ENCODE measurements around the gene FOXC2.
"Not testable (repeated sequence)": the region's sequence is repeated elsewhere in the genome, so short reads cannot be mapped to it uniquely, and the experiment has no call there.

Gene FOXC2

DNA sequence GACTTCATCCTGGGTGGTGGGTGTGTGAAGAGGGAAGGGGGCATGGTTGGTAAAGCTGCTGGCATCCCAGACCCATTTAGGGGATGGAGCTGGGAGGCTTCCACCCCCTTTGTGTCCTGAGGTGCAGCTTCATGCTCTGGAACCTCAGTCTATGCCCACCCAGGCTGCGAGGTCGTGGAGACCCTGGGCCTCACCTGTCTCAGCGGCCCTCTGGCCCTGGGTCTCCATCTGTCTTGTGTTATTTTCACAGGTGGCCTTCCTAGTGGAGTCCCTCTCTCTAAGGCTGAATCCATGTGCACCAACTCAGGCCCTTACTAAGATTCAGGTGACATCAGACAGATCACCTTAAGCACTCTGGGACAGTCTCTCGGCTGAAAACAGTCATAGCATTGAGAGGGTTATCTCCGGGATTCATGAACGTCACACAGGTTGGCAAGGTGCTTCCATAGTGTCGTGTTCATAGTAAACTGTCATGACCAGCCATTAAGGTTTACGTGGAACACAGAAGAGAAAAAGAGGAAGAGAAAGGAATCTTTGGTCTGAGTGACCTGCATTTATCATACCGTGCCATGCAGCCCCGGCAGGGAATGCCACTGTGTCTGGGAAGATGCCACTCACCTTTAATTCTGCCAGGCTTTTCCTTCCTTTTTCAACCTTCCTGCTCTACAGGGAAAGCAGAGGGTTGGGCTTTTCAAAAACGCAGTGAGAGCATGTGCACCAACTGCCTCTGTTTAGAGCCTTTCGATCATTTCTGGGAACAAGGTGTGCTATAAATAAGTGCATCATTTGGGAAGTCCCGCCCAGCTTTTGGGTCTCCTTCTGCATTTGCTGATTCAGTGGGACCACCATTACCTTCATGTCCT lies 7.2 kb downstream of the FOXC2 start:
- no peak for DNase-seq (ENCODE audit: low spot score)

DNA sequence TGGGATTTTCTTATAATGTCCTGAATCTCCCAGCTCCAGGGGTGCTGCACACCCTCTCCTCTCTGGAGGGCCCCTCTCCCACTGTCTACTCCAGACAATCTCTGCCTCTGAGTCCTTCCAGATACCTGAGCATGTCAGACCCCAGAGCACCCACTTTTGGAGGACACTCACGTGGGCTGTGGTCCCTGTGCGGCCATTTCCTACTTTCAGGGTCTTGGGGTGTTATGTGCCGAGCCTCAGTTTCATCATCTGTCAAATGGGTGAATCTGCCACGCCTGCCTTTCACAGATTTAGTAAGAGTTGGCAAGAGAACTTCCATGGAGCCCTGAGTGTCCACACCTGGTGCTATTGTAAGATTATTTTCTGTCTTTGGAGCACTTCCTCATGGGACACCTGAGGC lies 8.0 kb downstream of the FOXC2 start:
- no peak for DNase-seq (ENCODE audit: low spot score)

- no peak for DNase-seq (ENCODE audit: low spot score)
These were observed 8.6 kb downstream of the FOXC2 start for GRCh38 chr16:86575095-86575685.

GRCh38 chr16:86575754-86576557 lies 9.3 kb downstream of the FOXC2 start:
- peak; percentile 33 for DNase-seq (ENCODE audit: low spot score)

DNA sequence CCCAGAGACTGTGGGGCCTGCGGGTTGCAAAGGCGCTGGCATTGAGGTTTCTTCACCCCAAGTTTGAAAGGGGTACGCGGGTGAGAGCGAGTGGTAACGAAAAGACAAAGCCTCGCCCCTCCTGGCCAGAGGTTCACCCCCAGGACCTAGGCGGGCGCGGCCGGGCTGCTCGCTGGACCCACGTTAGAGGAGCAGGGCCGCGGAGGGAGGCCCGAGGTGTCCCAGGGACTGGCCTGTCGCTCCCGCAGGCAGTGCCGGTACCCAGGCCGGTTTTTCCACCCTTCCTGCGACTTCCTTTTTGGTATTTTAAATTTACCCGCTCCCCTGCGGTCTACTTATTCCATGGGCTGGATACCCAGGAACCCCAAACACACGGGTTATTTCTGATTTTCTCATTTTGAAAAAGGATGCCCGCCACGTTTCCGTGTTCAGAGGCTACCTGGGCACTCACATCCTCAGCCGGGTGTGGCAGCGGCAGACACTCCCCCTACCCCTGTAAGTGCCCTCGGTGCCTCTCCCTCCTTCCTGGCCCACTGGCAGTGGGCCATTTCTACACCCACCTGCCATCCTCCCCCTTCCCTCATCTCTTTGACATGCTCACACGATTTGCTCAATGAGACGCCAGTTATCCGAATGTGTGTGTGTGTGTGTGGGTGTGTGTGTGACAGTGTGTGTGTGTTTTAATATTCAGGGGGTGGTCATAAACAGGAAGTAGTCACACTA lies 10.1 kb downstream of the FOXC2 start:
- no peak for DNase-seq (ENCODE audit: low spot score)

GRCh38 chr16:86577314-86577971 lies 10.8 kb downstream of the FOXC2 start:
- DNase-seq (ENCODE audit: low spot score) = no peak

- no peak for DNase-seq (ENCODE audit: low spot score)
These were observed 11.5 kb downstream of the FOXC2 start, which contains the start of gene FOXL1 for GRCh38 chr16:86578061-86578599. TSS of gene FOXL1 (plus strand) at chr16:86578549. CDS start at chr16:86578724, 175 bp downstream.

DNA sequence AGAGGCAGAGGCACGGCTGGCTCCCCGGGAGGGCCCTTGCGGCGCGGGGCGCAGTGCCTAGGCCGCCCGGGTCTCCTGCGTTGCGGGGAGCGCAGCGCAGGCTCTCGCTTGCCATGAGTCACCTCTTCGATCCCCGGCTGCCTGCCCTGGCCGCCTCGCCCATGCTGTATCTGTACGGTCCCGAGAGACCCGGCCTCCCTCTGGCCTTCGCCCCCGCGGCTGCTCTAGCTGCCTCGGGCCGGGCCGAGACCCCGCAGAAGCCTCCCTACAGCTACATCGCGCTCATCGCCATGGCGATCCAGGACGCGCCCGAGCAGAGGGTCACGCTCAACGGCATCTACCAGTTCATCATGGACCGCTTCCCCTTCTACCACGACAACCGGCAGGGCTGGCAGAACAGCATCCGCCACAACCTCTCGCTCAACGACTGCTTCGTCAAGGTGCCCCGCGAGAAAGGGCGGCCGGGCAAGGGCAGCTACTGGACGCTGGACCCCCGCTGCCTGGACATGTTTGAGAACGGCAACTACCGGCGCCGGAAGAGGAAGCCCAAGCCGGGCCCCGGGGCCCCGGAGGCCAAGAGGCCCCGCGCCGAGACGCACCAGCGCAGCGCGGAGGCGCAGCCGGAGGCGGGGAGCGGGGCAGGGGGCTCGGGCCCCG lies 12.1 kb downstream of the FOXC2 start:
- no peak for DNase-seq (ENCODE audit: low spot score)

DNA sequence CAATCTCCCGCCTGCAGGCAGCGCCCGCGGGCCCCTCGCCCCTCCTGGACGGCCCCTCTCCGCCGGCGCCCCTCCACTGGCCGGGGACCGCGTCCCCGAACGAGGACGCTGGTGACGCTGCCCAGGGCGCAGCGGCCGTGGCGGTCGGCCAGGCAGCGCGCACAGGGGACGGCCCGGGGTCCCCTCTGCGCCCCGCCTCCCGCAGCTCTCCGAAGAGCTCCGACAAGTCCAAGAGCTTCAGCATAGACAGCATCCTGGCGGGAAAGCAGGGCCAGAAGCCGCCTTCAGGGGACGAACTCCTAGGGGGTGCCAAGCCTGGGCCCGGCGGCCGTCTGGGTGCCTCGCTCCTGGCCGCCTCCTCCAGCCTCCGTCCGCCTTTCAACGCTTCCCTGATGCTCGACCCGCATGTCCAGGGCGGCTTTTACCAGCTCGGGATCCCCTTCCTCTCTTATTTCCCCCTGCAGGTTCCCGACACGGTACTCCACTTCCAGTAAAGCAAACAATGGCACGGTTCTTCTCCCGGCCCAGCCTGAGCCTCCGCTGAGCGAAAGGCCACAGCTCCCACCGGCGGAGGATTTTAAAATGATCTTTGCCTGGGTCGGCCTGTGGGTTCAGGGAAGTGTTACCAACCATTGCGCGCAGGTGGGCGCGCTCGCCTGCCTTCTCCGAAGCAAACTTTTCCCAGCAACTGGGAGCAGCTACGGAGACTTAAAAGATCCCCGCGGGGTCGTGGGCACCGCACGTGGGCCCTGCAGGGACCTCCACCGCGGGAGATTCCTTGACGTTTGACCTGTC lies 12.8 kb downstream of the FOXC2 start:
- DNase-seq (ENCODE audit: low spot score) = no peak

DNA sequence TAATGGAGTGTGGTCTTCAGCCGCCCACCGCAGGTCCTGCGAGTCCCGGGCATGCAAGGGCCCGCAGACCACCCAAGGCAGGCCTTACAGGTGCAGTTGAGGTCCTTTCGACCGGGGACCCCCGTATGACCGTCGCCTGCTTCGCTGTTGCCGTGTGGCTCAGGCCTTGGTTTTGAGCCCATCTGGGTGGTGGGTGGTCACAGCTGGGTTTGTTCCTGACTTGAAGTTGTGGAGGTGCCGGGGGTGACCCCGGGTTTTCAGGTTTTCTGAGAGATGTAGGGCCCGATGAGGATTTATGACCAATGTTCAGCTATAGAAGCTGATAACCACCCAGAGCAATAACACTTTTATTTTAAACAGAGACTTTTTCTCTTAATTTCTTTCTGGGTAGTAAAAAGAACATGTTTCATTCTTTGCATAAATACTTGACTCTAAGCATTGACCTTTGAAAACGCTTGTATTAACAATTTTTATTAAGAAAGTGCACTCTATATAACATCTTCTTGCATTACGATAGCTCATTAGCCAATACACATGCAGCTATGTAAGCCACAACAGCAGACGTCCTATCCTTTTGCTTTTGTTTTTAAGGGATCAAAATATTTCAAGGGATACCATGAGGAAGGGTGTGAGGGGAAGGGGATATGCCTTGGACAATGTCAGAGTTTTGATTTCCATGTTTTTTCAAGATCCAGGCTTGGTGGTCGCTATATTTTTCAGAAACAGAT lies 13.6 kb downstream of the FOXC2 start:
- DNase-seq (ENCODE audit: low spot score) = no peak

GRCh38 chr16:86580791-86581170 lies 14.2 kb downstream of the FOXC2 start:
- DNase-seq (ENCODE audit: low spot score) = no peak

DNA sequence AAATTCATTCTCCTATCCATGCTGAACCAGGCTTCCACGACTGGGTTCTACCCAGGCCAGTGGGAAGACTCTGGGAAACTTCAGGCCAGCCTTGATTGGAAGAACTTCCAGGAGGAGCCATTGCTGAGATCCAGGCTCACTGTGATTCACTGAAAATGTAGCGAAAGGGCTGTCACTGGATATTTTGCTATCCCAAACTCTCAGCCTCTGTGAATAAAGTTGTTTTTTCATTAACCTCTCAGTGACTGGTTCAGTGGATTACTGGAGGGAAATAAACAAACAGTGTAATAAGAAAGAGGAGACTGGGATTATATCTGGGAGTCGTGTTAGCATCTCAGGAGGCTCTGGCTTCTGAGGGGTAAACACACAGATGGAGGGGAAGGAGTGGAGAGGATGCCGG lies 14.8 kb downstream of the FOXC2 start:
- no peak for DNase-seq (ENCODE audit: low spot score)

DNA sequence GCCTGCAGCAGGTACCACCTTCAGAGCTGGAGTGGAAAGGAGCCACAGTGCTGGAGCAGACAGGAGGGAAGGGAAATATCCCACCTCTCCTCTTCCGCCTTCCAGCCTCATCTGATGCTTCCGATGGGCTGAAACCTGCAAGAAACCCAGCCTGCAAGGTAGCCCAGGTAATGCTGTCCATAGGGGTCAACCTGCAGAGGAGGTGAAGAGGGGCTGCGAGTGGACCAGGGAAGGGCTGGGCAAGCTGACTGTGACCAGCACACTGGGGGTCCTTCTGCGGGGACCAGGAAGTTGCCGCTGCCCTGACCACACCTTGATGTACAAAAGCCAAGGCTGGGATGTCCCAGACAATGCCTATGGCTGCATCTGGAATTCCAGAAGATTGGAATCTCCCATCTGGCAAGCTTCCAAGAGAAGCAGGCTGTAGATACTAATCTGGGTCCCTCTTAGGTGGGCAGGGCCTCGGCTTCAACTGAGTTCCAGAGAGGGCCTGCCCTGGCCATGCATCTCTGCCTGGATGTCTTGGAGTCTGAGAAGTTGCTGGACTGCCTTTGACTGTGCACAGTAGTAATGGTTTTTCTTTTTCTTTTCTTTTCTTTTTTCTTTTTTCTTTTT lies 17.5 kb downstream of the FOXC2 start:
- DNase-seq (ENCODE audit: low spot score) = no peak

DNA sequence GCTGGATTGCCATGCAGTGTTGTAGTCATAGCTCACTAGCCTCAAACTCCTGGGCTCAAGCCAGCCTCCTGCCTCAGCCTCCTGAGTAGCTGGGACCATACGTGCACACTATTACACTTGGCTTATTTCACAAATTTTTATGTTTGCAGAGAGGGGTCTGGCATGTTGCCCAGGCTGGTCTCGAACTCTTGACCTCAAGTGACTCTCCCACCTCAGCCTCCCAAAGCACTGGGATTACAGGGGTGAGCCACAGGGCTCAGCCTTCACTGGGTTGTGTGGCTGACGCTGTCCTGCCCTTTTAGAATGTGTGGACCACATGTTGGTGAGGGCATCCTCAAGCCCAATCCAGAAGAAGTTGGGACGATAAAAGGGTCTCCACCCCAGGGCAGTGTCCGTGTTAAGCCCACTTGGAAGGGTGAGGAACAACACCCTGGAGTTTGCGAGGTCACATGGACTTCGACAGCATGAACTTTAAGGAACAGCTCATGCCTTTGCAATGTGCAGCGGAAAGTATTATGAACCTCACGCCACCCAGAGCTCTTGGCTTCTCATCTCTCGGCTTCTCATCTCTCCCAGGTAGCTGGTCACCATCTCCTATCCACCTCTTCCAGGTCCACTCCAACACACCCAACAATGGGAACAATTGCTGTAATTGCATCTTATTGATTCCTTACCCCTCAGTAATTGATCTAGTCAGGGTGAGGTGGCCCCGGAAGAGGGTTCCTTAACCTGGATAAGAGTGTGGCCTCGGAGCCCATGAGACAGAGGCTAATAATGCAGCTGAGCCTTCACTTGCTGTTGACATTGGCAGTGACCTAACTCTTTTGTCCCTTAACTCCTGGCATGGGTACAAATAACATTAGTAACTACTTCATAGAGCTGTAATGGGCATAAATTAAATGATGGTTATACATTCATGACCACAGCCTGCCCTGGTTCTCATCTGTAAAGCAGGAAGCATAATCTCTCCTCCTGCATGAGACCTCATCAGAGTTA lies 18.4 kb downstream of the FOXC2 start:
- no peak for DNase-seq (ENCODE audit: low spot score)

DNA sequence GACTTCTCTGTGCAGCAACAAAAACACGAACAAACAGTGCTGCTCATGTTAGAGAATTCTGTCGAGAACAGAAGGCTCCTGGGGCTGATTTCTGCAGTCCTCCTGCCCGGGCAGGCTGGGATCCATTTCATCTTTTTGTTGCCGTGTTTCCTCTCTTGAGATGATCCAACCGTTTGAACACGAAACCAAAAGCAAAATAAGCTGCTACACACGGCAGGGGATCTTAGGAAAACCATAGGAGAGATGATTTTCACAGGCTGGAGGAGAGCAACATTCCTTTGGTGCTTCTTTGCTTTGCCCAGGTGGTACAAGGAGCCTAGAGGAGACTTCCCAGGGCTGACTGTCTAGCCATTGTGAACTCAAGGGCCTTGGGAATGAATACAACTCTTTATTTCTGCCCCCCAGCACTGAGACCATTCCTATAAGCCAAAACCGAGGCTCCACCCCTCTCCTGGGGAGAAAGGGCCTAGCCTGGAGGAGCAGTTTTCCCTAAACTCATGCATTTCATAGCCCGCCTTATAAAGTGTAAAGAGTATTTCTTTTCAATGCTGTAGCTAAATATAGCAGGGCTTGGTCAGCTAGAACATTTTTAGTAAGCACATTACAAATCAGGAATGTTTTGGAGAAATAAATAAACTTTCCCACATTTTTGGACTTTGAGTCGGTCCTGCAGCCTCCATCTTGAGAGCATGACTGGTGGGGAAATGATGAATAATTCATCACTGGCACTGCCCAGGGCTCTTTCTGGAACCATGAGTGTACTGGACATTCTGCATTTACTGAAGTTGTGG lies 19.4 kb downstream of the FOXC2 start:
- DNase-seq (ENCODE audit: low spot score) = no peak

- no peak for DNase-seq (ENCODE audit: low spot score)
These were observed 20.9 kb downstream of the FOXC2 start for GRCh38 chr16:86587487-86587886.

DNA sequence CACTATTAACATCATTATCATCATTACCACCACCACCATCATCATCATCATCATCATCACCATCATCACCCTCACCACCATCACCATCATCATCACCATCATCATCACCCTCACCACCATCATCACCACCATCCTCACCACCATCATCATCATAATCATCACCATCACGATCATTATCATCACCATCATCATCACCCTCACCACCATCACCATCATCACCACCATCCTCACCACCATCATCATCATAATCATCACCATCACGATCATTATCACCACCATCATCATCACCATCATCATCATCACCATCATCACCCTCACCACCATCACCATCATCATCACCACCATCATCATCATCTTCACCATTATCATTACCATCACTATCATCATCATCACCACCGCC lies 21.3 kb downstream of the FOXC2 start:
- DNase-seq (ENCODE audit: low spot score) = not testable (repeated sequence)
